HG03439 (cell line): Measurements from ENCODE around the gene ATP8A1.

Experiments
- ATAC-seq: cut with Tn5 transposase; IDR thresholded peaks from one replicate; pipeline ENCODE4 v1.9.1; 2021; ENCODE audit warnings: mild to moderate bottlenecking, moderate library complexity; ENCODE audit not compliant: unreplicated experiment

ATP8A1 gene

GRCh38 chr4:42628740-42629139, 28.2 kb downstream of the ATP8A1 start:
- ATAC-seq, result no peak

GRCh38 chr4:42627885-42628646, 28.8 kb downstream of the ATP8A1 start:
- ATAC-seq, result peak; percentile 93

- ATAC-seq, result no peak
These were observed 30.2 kb downstream of the ATP8A1 start for GRCh38 chr4:42626629-42627146.

GRCh38 chr4:42625329-42625728, 31.6 kb downstream of the ATP8A1 start:
- ATAC-seq, result no peak

GRCh38 chr4:42624551-42624950, 32.4 kb downstream of the ATP8A1 start:
- no peak for ATAC-seq

- ATAC-seq, result no peak
These were observed 38.9 kb downstream of the ATP8A1 start for GRCh38 chr4:42618023-42618422.

GRCh38 chr4:42617030-42617429, 39.9 kb downstream of the ATP8A1 start:
- no peak for ATAC-seq

- ATAC-seq, result no peak
These were observed 40.3 kb downstream of the ATP8A1 start for GRCh38 chr4:42616572-42616971.

- ATAC-seq, result no peak
These were observed 41.7 kb downstream of the ATP8A1 start for GRCh38 chr4:42615131-42615763.

- ATAC-seq, result no peak
These were observed 44.0 kb downstream of the ATP8A1 start for GRCh38 chr4:42612898-42613297.

- no peak for ATAC-seq
These were observed 46.0 kb downstream of the ATP8A1 start for GRCh38 chr4:42610941-42611340.

GRCh38 chr4:42609051-42609450, 47.9 kb downstream of the ATP8A1 start:
- no peak for ATAC-seq

- ATAC-seq, result no peak
These were observed 48.4 kb downstream of the ATP8A1 start for GRCh38 chr4:42608551-42608950.

GRCh38 chr4:42607011-42607726, 49.7 kb downstream of the ATP8A1 start:
- no peak for ATAC-seq

- ATAC-seq, result no peak
These were observed 51.6 kb downstream of the ATP8A1 start for GRCh38 chr4:42605264-42605663.

- ATAC-seq, result no peak
These were observed 53.0 kb downstream of the ATP8A1 start for GRCh38 chr4:42603862-42604261.

GRCh38 chr4:42600578-42600977, 56.3 kb downstream of the ATP8A1 start:
- ATAC-seq, result no peak

GRCh38 chr4:42596918-42597317, 60.0 kb downstream of the ATP8A1 start:
- ATAC-seq, result no peak

GRCh38 chr4:42594888-42595287, 62.0 kb downstream of the ATP8A1 start:
- no peak for ATAC-seq

GRCh38 chr4:42588909-42589308, 68.0 kb downstream of the ATP8A1 start:
- no peak for ATAC-seq

- ATAC-seq, result no peak
These were observed 70.1 kb downstream of the ATP8A1 start for GRCh38 chr4:42586775-42587174.

GRCh38 chr4:42579903-42580302, 77.0 kb downstream of the ATP8A1 start:
- no peak for ATAC-seq
